HepG2 (cell line): ENCODE measurements around the gene PXMP4. TPM values are rescaled to one million over a fixed set of nuclear protein-coding genes. Genes with fewer than 3 reads are reported as not detected.
A peak's percentile ranks its signal among the peaks of the same experiment; 100 is the strongest.

Experiments
- CENPX ChIP-seq: sonication (generic); formaldehyde crosslinking; IDR thresholded peaks from 2 replicates; pipeline ENCODE4 v1.9.0; 2021; ENCODE audit warnings: mild to moderate bottlenecking, missing genetic modification reagents, moderate library complexity
- CREB1 ChIP-seq, 2 experiments: fragments of 450-650 bp in 1 of 2; IDR thresholded peaks; 2 replicates each; pipeline ENCODE4 v1.6.1; 2016 to 2017; ENCODE audit warnings: control low read depth in 1 of 2, mild to moderate bottlenecking in 1 of 2, missing compliant biosample characterization in 1 of 2, missing genetic modification characterization in 1 of 2
- IKZF1 ChIP-seq: fragments of 450-650 bp; IDR thresholded peaks from 2 replicates; pipeline ENCODE4 v1.7.1; 2016
- KDM2A ChIP-seq: sonication (generic); formaldehyde crosslinking; IDR thresholded peaks from 2 replicates; pipeline ENCODE4 v1.4.0; 2020; ENCODE audit warnings: low read depth, missing genetic modification reagents, borderline replicate concordance
- MAZ ChIP-seq, 2 experiments: sonication (generic) in 1 of 2; formaldehyde crosslinking in 1 of 2; IDR thresholded peaks; 2 replicates each; pipeline versions ENCODE4 v1.5.0 to v1.6.1; 2012 to 2020; ENCODE audit warnings: low read depth in 2 of 2, mild to moderate bottlenecking in 2 of 2, borderline replicate concordance in 1 of 2, improper control_type of control experiment in 1 of 2, low read length in 1 of 2, missing genetic modification reagents in 1 of 2, moderate library complexity in 1 of 2
- RFX5 ChIP-seq: IDR thresholded peaks from 2 replicates; pipeline ENCODE4 v1.6.1; 2011; ENCODE audit warnings: low read depth, low read length, improper control_type of control experiment
- TCF12 ChIP-seq, 2 experiments: fragments of 450-650 bp in 1 of 2; sonication (generic) in 1 of 2; formaldehyde crosslinking in 1 of 2; IDR thresholded peaks; 2 replicates each; pipeline versions ENCODE4 v1.6.1 to v1.8.0; 2017 to 2022; ENCODE audit warnings: antibody characterized with exemption in 1 of 2, mild to moderate bottlenecking in 1 of 2, missing genetic modification reagents in 1 of 2, moderate library complexity in 1 of 2
- TRIM24 ChIP-seq: sonication (generic); formaldehyde crosslinking; IDR thresholded peaks from 2 replicates; pipeline ENCODE4 v1.8.0; 2022; ENCODE audit warnings: mild to moderate bottlenecking, missing genetic modification reagents
- ZBTB4 ChIP-seq: sonication (generic); formaldehyde crosslinking; IDR thresholded peaks from 2 replicates; pipeline ENCODE4 v1.4.0; 2020; ENCODE audit warnings: missing genetic modification reagents, mild to moderate bottlenecking, borderline replicate concordance
- ZFX ChIP-seq: sonication (generic); formaldehyde crosslinking; IDR thresholded peaks from 2 replicates; pipeline ENCODE4 v1.4.0; 2020; ENCODE audit warnings: mild to moderate bottlenecking, low read depth, missing genetic modification reagents, moderate library complexity
- ZNF142 ChIP-seq: sonication (generic); formaldehyde crosslinking; IDR thresholded peaks from 2 replicates; pipeline ENCODE4 v1.4.0; 2020; ENCODE audit warnings: missing genetic modification reagents
- ZNF382 ChIP-seq: sonication (generic); formaldehyde crosslinking; IDR thresholded peaks from 2 replicates; pipeline ENCODE4 v1.5.0; 2020; ENCODE audit warnings: missing genetic modification reagents, mild to moderate bottlenecking, borderline replicate concordance
- polyA plus RNA-seq, 8 experiments: library from polyadenylated mRNA; depleted of rRNA in 3 of 8; stranded (reverse) in 7 of 8; unstranded in 1 of 8; fragments of >200 nt; fragmentation: Illumina TruSeq in 4 of 8; extraction: Trizol in 4 of 8; gene quantifications; 2 replicates each; pipeline versions ENCODE4 v1.2.1 to v1.2.3, GENCODE V29; 2011 to 2016; ENCODE audit warnings: low read depth in 4 of 8, missing spikeins in 1 of 8, mixed read lengths in 1 of 8; ENCODE audit not compliant: insufficient read depth in 1 of 8
- total RNA-seq, 5 experiments: library from RNA; depleted of rRNA; stranded (reverse); fragments of >200 nt; fragmentation: Illumina TruSeq; extraction: Trizol; gene quantifications; 2 replicates each; pipeline ENCODE4 v1.2.3, GENCODE V29; 2016; ENCODE audit warnings: low read depth in 1 of 5

The PXMP4 gene
- total and polyA plus RNA-seq, 2 of the 13 experiments (the other 11 are each of a cell fraction or from before 2014, with no cell fraction given), result not detected

- TF ChIP-seq ZNF142, result 0 out of 2 replicates have a peak, but pooled peaks have one; percentile 20
- no peak for TF ChIP-seq ZNF382 (CRISPR knock-in tag)
- TF ChIP-seq RFX5, result no peak
- peak; percentile 82 for TF ChIP-seq KDM2A (CRISPR knock-in tag)
- no peak for TF ChIP-seq TRIM24 (CRISPR knock-in tag)
- TF ChIP-seq TCF12 (IDR thresholded peaks at IDR 0.05), result no peak
- no peak for TF ChIP-seq TCF12 (CRISPR knock-in tag; IDR thresholded peaks at IDR 0.05)
- TF ChIP-seq IKZF1, result no peak
- no peak for TF ChIP-seq MAZ (IDR thresholded peaks at IDR 0.05; ENCODE audit: borderline replicate concordance, low read depth, low read length)
- 0 out of 2 replicates have a peak, but pooled peaks have one; percentile 55 for TF ChIP-seq MAZ (CRISPR knock-in tag; IDR thresholded peaks at IDR 0.05; ENCODE audit: low read depth)
- TF ChIP-seq ZFX, result peak; percentile 33; the same call in 1 of the 2 replicates
- TF ChIP-seq ZBTB4 (CRISPR knock-in tag), result peak; percentile 16; the same call in 1 of the 2 replicates
- no peak for TF ChIP-seq CENPX
- no peak for TF ChIP-seq CREB1 (IDR thresholded peaks at IDR 0.05)
- no peak for TF ChIP-seq CREB1 (CRISPR knock-in tag; IDR thresholded peaks at IDR 0.05)
These were observed 66.8 kb downstream of the PXMP4 start (continued) for GRCh38 chr20:33653218-33653899.
